HL-60 (cell line): ENCODE measurements around the gene RUFY4.

ENCODE experiments used
- CTCF ChIP-seq: IDR thresholded peaks from one replicate; pipeline ENCODE4 v1.5.1; 2011; ENCODE audit warnings: low read length, control low read depth, inconsistent platforms; ENCODE audit not compliant: insufficient read depth
- GABPA ChIP-seq: IDR thresholded peaks from 2 replicates; pipeline ENCODE4 v1.6.1; 2012; ENCODE audit warnings: low read depth
- POLR2AphosphoS5 ChIP-seq: IDR thresholded peaks from 2 replicates; pipeline ENCODE4 v1.6.1; 2012; ENCODE audit warnings: low read depth
- REST ChIP-seq: IDR thresholded peaks from 2 replicates; pipeline ENCODE4 v1.6.1; 2012; ENCODE audit warnings: low read depth; ENCODE audit not compliant: insufficient replicate concordance
- SPI1 ChIP-seq: IDR thresholded peaks from 2 replicates; pipeline ENCODE4 v1.6.1; 2012; ENCODE audit warnings: low read depth, mild to moderate bottlenecking, borderline replicate concordance

- TF ChIP-seq CTCF (no peak), POLR2AphosphoS5 (no peak), REST (no peak), GABPA (no peak), SPI1 (no peak)
These were observed 21.4 kb upstream of the RUFY4 start for GRCh38 chr2:218047536-218048225.
